GM12878 (cell line): ENCODE data around the gene TACC3. TPM values are rescaled to one million over a fixed set of nuclear protein-coding genes. Genes with fewer than 3 reads are reported as not detected.

Experiments used
- ATAC-seq: fragments of 200-7000 bp; cut with Tn5 transposase; 3 replicates; pipeline ENCODE4 v1.9.1; 2020; ENCODE audit warnings: mild to moderate bottlenecking, moderate library complexity
- BruUV-seq: library from RNA; stranded (reverse); fragments of 400-500 nt; replicated peaks from 2 replicates; lab custom pipeline; 2021; lab: Mats Ljungman, UMichigan
- CTCF ChIA-PET: fragments of 300-600 bp; sonication (Branson Sonifier 250); formaldehyde crosslinking; extraction: SDS; loops from one replicate; lab custom pipeline; 2021; ENCODE audit warnings: inconsistent platforms; lab: Yijun Ruan, JAX
- POLR2A ChIA-PET: fragments of 350-600 bp; formaldehyde crosslinking; extraction: SDS; loops from one replicate; lab custom pipeline; 2021; ENCODE audit warnings: inconsistent platforms; lab: Charles Lee
- RAD21 ChIA-PET: fragments of 300-600 bp; sonication (Branson Sonifier 250); formaldehyde crosslinking; loops from one replicate; lab custom pipeline; 2023; ENCODE audit warnings: antibody characterized with exemption; ENCODE audit not compliant: unreplicated experiment; lab: Charles Lee
- SMC1A ChIA-PET: fragments of 300-600 bp; sonication (Branson Sonifier 250); formaldehyde crosslinking; loops from one replicate; lab custom pipeline; 2023; ENCODE audit not compliant: unreplicated experiment, uncharacterized antibody; lab: Charles Lee
- DNase-seq: peaks from one replicate; pipeline ENCODE4 v3.0.0-alpha.2; 2011; ENCODE audit warnings: low read depth, low spot score
- FAIRE-seq: peaks from 3 replicates; lab custom pipeline; 2011; peaks lifted over from hg19 to GRCh38; lab: Jason Lieb, UNC
- H2AFZ ChIP-seq: 2 replicates; pipeline ENCODE4 v1.6.0; 2011; ENCODE audit warnings: low read depth, low read length, control low read depth; ENCODE audit not compliant: control insufficient read depth
- H3K27ac ChIP-seq: 2 replicates; pipeline ENCODE4 v1.5.1; 2011; ENCODE audit warnings: control low read depth; ENCODE audit not compliant: control insufficient read depth, insufficient read depth
- H3K27me3 ChIP-seq, 2 experiments: replicated peaks in 1 of 2; 2 replicates each; pipeline versions ENCODE4 v1.6.0 to v1.6.1; 2011; ENCODE audit warnings: low read length in 1 of 2; ENCODE audit not compliant: control insufficient read depth in 2 of 2, insufficient read depth in 2 of 2
- H3K36me3 ChIP-seq, 2 experiments: 2 replicates each; pipeline ENCODE4 v1.5.1; 2011; ENCODE audit warnings: low read length in 1 of 2; ENCODE audit not compliant: control insufficient read depth in 2 of 2, insufficient read depth in 2 of 2
- H3K4me1 ChIP-seq: 2 replicates; pipeline ENCODE4 v1.6.1; 2011; ENCODE audit warnings: mild to moderate bottlenecking, low read length, moderate library complexity, mixed read lengths; ENCODE audit not compliant: control insufficient read depth, insufficient read depth
- H3K4me2 ChIP-seq: 2 replicates; pipeline ENCODE4 v1.6.0; 2011; ENCODE audit warnings: control low read depth; ENCODE audit not compliant: control insufficient read depth, insufficient read depth
- H3K4me3 ChIP-seq: fragments of 200-600 bp; sonication (generic); 2 replicates; pipeline ENCODE4 v1.5.1; 2016
- H3K79me2 ChIP-seq: 2 replicates; pipeline ENCODE4 v1.6.0; 2011; ENCODE audit warnings: low read length; ENCODE audit not compliant: control insufficient read depth, insufficient read depth
- H3K9ac ChIP-seq: 2 replicates; pipeline ENCODE4 v1.8.0; 2011; ENCODE audit warnings: low read length, control low read depth, mixed read lengths; ENCODE audit not compliant: control insufficient read depth, insufficient read depth
- H3K9me3 ChIP-seq: replicated peaks from 3 replicates; pipeline ENCODE4 v1.5.1; 2011; ENCODE audit warnings: mild to moderate bottlenecking, low read length; ENCODE audit not compliant: control insufficient read depth, insufficient read depth
- H4K20me1 ChIP-seq: 2 replicates; pipeline ENCODE4 v1.6.0; 2011; ENCODE audit not compliant: control insufficient read depth, insufficient read depth
- BHLHE40 ChIP-seq, 2 experiments: fragments of 450-650 bp in 1 of 2; IDR thresholded peaks; 2 replicates each; pipeline ENCODE4 v1.6.1; 2011 to 2017; ENCODE audit warnings: low read depth in 2 of 2, borderline replicate concordance in 1 of 2, improper control_type of control experiment in 1 of 2, low read length in 1 of 2, mild to moderate bottlenecking in 1 of 2
- FOXM1 ChIP-seq: IDR thresholded peaks from 2 replicates; pipeline ENCODE4 v1.6.1; 2012; ENCODE audit warnings: low read depth, mild to moderate bottlenecking, inconsistent platforms, low read length, moderate library complexity
- LARP7 ChIP-seq: fragments of 450-650 bp; IDR thresholded peaks from 2 replicates; pipeline ENCODE4 v1.6.1; 2017; ENCODE audit warnings: mild to moderate bottlenecking
- NFIC ChIP-seq: IDR thresholded peaks from 2 replicates; pipeline ENCODE4 v1.6.1; 2012; ENCODE audit warnings: low read depth, mild to moderate bottlenecking, inconsistent platforms, low read length, moderate library complexity
- POLR2A ChIP-seq: IDR thresholded peaks from 2 replicates; pipeline ENCODE4 v1.6.1; 2011; ENCODE audit warnings: low read depth, mild to moderate bottlenecking, low read length
- RB1 ChIP-seq: fragments of 450-650 bp; formaldehyde crosslinking; IDR thresholded peaks from 2 replicates; pipeline ENCODE4 v1.6.1; 2017; ENCODE audit warnings: mild to moderate bottlenecking, borderline replicate concordance
- RBBP5 ChIP-seq: fragments of 200-600 bp; sonication (generic); conservative IDR thresholded peaks from 2 replicates; pipeline ENCODE4 v1.6.1; 2016
- RCOR1 ChIP-seq: conservative IDR thresholded peaks from 2 replicates; pipeline ENCODE4 v1.6.1; 2012; ENCODE audit warnings: low read depth, low read length, improper control_type of control experiment
- SMAD5 ChIP-seq: IDR thresholded peaks from 2 replicates; pipeline ENCODE4 v1.6.1; 2016; ENCODE audit warnings: antibody characterized with exemption, low read depth
- TARDBP ChIP-seq: IDR thresholded peaks from 2 replicates; pipeline ENCODE4 v1.6.1; 2016; ENCODE audit warnings: borderline replicate concordance
- ZSCAN29 ChIP-seq: fragments of 450-650 bp; IDR thresholded peaks from 2 replicates; pipeline ENCODE4 v1.6.1; 2017; ENCODE audit warnings: mild to moderate bottlenecking, moderate library complexity
- WGBS: methylation state at CpG from one replicate; pipeline ENCODE4 v1.1.6; 2016; ENCODE audit warnings: low lambda C conversion rate; ENCODE audit not compliant: insufficient replicate concordance, insufficient coverage; ENCODE audit errors: missing lambda C conversion rate; 5-methylcytosine and 5-hydroxymethylcytosine counted together
- in situ Hi-C: fragments of 300-500 bp; cut with MboI; formaldehyde crosslinking; loops from 9 replicates; pipeline ENCODE4 v1.14.3; 2018; ENCODE audit warnings: mixed read lengths
- intact Hi-C: fragments of 100-400 bp; cut with micrococcal nuclease; formaldehyde crosslinking; loops from one replicate; pipeline ENCODE4 v1.14.2; 2022; ENCODE audit not compliant: unreplicated experiment
- polyA plus RNA-seq, 11 experiments: library from polyadenylated mRNA; depleted of rRNA in 4 of 11; unstranded in 6 of 11; stranded (reverse) in 5 of 11; fragments of >200 nt; fragmentation: Nextera tagmentation in 4 of 11; fragmentation: Illumina TruSeq in 1 of 11; extraction: Ambion mirVana in 4 of 11; extraction: Trizol in 1 of 11; gene quantifications; 1 replicate in 1 of 11; 2 replicates in 10 of 11; pipeline versions ENCODE4 v1.2.1 to v1.2.3, GENCODE V29; 2011 to 2016; ENCODE audit warnings: inconsistent platforms in 2 of 11, missing spikeins in 2 of 11, low read depth in 1 of 11
- total RNA-seq, 4 experiments: library from RNA; depleted of rRNA in 3 of 4; stranded (reverse); fragments of >200 nt in 3 of 4; fragmentation: Illumina TruSeq in 1 of 4; extraction: Trizol in 1 of 4; gene quantifications; 2 replicates each; pipeline versions ENCODE4 v1.2.1 to v1.2.3, GENCODE V29; 2013 to 2021
- TF ChIP-seq, protein P1 (sequence below): fragments of 450-650 bp; IDR thresholded peaks from 2 replicates; pipeline ENCODE4 v1.6.1; 2017; ENCODE audit warnings: antibody characterized with exemption, mild to moderate bottlenecking, moderate library complexity
- TF ChIP-seq, protein P2 (sequence below): fragments of 450-650 bp; IDR thresholded peaks from 2 replicates; pipeline ENCODE4 v1.6.1; 2017; ENCODE audit warnings: mild to moderate bottlenecking
- TF ChIP-seq, protein P3 (sequence below): fragments of 150-350 bp; IDR thresholded peaks from 2 replicates; pipeline ENCODE4 v1.6.1; 2014; ENCODE audit warnings: mild to moderate bottlenecking, low read depth, low read length
- TF ChIP-seq, protein P4 (sequence below): fragments of 450-650 bp; formaldehyde crosslinking; IDR thresholded peaks from 2 replicates; pipeline ENCODE4 v1.4.0; 2020; ENCODE audit warnings: mild to moderate bottlenecking, moderate library complexity

Gene TACC3
- total and polyA plus RNA-seq, 10 of the 15 experiments (the other 5 are each of a cell fraction or from before 2014, with no cell fraction given) = 2.8 to 121 (median 73.3) TPM

DNA sequence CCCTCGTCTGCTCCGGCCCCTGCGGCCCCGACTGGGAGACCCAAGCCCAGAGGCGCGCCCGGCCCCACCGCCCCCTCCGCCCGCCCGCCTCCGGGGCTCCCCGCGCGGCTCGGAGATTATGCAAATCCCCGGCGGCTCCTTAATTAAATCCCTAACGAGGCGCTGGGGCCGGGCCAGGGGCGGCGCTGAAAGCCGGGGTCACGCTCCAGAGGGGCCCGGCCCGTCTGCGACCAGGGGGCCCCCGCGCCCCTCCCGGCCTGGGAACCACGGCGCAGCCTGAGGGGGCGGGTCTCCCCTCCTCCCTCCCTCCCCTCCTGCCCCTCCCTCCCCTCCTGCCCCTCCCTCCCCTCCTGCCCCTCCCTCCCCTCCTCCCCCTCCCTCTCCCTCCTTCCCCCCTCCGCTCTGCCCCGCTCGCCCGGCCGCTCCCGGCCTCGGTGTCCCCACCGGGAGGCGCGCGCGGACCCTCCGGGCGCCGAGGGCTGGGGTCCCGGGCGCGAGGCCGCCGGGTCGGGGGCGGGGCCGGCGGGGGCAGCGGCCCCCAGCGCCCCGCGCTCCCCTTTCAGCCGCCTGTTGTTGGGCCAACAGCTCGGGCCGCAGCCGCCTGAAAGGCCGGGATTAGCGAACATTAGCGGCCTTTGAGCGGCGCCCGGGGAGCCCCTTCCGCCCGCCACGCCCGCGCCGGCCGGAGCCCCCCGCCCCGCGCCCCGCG, 45.9 kb downstream of the TACC3 start:
- no peak for DNase-seq
- Histone ChIP-seq H3K9ac (no peak overlapping the region), H3K27me3 (peaks cover 3% of the 10 kb centered on the region in 2 experiments; a peak in 1 of 4 replicates), H3K27ac (no peak overlapping the region), H3K4me3 (no peak overlapping the region), H3K4me1 (peaks cover 9% of the 10 kb centered on the region), H3K79me2 (no peaks in the 10 kb centered on the region), H4K20me1 (no peaks in the 10 kb centered on the region), H3K9me3 (no peaks in the 10 kb centered on the region), H3K4me2 (no peak overlapping the region), H3K36me3 (no peaks in the 10 kb centered on the region), H2AFZ (no peak overlapping the region)
- FAIRE-seq = no peak
- peak; percentile 11; the same call in 1 of the 3 replicates for ATAC-seq
- POLR2A ChIA-PET = no interaction called here
- in situ Hi-C loops (no loop called here), intact Hi-C loops (no loop called here)
- no peak for TF ChIP-seq BHLHE40 (IDR thresholded peaks at IDR 0.05; ENCODE audit: borderline replicate concordance in 1 of 2, low read depth in 2 of 2, low read length in 1 of 2)
- TF ChIP-seq, protein P1, sequence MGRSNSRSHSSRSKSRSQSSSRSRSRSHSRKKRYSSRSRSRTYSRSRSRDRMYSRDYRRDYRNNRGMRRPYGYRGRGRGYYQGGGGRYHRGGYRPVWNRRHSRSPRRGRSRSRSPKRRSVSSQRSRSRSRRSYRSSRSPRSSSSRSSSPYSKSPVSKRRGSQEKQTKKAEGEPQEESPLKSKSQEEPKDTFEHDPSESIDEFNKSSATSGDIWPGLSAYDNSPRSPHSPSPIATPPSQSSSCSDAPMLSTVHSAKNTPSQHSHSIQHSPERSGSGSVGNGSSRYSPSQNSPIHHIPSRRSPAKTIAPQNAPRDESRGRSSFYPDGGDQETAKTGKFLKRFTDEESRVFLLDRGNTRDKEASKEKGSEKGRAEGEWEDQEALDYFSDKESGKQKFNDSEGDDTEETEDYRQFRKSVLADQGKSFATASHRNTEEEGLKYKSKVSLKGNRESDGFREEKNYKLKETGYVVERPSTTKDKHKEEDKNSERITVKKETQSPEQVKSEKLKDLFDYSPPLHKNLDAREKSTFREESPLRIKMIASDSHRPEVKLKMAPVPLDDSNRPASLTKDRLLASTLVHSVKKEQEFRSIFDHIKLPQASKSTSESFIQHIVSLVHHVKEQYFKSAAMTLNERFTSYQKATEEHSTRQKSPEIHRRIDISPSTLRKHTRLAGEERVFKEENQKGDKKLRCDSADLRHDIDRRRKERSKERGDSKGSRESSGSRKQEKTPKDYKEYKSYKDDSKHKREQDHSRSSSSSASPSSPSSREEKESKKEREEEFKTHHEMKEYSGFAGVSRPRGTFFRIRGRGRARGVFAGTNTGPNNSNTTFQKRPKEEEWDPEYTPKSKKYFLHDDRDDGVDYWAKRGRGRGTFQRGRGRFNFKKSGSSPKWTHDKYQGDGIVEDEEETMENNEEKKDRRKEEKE = no peak
- TF ChIP-seq, protein P2, sequence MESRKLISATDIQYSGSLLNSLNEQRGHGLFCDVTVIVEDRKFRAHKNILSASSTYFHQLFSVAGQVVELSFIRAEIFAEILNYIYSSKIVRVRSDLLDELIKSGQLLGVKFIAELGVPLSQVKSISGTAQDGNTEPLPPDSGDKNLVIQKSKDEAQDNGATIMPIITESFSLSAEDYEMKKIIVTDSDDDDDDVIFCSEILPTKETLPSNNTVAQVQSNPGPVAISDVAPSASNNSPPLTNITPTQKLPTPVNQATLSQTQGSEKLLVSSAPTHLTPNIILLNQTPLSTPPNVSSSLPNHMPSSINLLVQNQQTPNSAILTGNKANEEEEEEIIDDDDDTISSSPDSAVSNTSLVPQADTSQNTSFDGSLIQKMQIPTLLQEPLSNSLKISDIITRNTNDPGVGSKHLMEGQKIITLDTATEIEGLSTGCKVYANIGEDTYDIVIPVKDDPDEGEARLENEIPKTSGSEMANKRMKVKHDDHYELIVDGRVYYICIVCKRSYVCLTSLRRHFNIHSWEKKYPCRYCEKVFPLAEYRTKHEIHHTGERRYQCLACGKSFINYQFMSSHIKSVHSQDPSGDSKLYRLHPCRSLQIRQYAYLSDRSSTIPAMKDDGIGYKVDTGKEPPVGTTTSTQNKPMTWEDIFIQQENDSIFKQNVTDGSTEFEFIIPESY = no peak
- TF ChIP-seq SMAD5 = no peak
- no peak for TF ChIP-seq LARP7
- TF ChIP-seq, protein P3, sequence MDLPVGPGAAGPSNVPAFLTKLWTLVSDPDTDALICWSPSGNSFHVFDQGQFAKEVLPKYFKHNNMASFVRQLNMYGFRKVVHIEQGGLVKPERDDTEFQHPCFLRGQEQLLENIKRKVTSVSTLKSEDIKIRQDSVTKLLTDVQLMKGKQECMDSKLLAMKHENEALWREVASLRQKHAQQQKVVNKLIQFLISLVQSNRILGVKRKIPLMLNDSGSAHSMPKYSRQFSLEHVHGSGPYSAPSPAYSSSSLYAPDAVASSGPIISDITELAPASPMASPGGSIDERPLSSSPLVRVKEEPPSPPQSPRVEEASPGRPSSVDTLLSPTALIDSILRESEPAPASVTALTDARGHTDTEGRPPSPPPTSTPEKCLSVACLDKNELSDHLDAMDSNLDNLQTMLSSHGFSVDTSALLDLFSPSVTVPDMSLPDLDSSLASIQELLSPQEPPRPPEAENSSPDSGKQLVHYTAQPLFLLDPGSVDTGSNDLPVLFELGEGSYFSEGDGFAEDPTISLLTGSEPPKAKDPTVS = no peak
- TF ChIP-seq FOXM1 = no peak
- TF ChIP-seq, protein P4, sequence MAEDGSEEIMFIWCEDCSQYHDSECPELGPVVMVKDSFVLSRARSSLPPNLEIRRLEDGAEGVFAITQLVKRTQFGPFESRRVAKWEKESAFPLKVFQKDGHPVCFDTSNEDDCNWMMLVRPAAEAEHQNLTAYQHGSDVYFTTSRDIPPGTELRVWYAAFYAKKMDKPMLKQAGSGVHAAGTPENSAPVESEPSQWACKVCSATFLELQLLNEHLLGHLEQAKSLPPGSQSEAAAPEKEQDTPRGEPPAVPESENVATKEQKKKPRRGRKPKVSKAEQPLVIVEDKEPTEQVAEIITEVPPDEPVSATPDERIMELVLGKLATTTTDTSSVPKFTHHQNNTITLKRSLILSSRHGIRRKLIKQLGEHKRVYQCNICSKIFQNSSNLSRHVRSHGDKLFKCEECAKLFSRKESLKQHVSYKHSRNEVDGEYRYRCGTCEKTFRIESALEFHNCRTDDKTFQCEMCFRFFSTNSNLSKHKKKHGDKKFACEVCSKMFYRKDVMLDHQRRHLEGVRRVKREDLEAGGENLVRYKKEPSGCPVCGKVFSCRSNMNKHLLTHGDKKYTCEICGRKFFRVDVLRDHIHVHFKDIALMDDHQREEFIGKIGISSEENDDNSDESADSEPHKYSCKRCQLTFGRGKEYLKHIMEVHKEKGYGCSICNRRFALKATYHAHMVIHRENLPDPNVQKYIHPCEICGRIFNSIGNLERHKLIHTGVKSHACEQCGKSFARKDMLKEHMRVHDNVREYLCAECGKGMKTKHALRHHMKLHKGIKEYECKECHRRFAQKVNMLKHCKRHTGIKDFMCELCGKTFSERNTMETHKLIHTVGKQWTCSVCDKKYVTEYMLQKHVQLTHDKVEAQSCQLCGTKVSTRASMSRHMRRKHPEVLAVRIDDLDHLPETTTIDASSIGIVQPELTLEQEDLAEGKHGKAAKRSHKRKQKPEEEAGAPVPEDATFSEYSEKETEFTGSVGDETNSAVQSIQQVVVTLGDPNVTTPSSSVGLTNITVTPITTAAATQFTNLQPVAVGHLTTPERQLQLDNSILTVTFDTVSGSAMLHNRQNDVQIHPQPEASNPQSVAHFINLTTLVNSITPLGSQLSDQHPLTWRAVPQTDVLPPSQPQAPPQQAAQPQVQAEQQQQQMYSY (CRISPR knock-in tag) = no peak
- no peak for TF ChIP-seq RBBP5
- no peak for TF ChIP-seq NFIC
- no peak for TF ChIP-seq ZSCAN29
- no peak for TF ChIP-seq RCOR1
- TF ChIP-seq POLR2A = no peak
- TF ChIP-seq TARDBP = no peak
- TF ChIP-seq RB1 = no peak
- no TSS peak for BruUV-seq
- WGBS = under 1% methylated on average over 25 of the region's 84 CpGs
- CTCF ChIA-PET = interaction anchor here (0.8 kb wide), 1 partner anchor 11 kb away, joined by 3 read pairs; no protein-coding TSS in a partner anchor
- SMC1A ChIA-PET = no interaction called here
- RAD21 ChIA-PET = no interaction called here
